ENCODE data around the gene ELK3.

ELK3 gene

DNA sequence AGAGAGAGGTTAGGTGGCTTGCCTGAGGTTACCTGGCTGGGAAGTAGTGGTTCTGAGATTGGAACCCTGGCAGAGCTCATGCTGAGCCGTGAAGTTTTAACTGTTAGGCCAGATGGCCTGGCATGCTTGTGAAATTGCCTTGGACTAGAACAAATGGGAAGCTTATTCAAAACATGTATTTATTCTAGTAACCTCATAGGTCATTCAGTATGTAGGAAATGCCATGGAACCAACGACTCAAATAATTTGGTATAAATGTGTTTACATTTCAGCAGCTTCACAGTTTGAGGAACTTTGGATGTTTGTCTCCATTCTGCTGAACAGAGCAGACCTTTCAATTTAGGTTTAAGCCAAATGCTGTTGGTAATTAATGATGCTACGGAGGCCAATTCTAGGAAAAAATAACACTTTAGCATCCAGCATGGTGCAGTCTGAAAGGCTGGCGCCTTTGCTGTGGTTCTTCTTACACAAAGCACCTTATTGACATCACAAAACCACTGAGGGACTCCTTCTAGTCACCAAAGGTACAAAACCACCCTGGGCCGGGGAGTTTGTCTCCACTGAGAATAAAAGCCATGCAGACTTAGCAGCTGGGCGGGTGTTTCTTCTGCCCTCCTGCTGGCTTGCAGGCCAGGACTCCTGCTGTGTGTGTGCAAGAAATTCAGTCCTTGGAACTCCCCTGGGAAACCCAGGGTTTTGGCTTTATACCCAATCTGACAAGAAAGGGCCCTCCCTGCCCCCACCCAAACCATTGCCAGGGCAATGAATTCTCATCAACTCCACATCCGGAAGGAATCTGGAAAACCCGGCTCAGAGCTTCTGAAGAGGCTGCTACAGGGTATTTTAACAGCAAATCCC lies 64.2 kb downstream of the ELK3 start:
- DNase-seq (ENCODE audit: low spot score), result no peak

DNA sequence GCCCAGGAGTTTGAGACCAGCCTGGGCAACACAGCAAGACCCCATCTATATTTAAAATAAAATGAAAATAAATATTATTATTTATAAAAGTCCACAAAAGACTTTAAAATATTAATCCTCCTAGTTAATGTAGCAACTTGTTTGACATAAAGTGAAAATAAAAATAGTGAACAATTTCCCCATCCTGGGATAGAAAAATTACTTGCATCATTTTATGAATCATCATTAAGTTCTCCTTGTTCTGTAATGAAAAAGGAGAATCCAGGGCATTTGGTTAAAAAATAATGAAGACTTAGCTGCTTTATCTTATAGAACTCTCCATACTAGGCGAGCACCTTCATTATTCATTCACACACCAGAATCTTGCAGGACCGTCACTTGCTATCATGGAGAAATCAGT lies 66.1 kb downstream of the ELK3 start:
- DNase-seq (ENCODE audit: low spot score), result no peak

DNA sequence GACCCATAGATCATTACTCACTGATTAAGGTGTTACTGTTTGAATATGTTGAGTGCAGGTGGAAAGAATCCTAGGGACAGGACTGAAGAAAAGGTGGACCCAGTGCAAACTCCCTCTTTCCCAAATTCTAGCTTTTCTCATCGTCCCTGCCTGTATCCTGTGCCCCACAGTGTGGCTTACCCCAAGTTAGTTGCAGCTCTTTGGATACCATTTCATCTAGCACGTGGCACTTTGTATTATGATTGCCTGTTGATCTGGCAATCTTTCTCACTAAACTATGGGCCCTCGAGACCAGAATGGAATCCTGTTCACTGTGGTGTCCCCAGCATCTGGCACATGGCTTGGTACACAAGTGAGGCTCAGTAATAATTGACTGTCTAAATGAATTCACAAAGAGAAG lies 66.5 kb downstream of the ELK3 start:
- DNase-seq (ENCODE audit: low spot score), result no peak

DNA sequence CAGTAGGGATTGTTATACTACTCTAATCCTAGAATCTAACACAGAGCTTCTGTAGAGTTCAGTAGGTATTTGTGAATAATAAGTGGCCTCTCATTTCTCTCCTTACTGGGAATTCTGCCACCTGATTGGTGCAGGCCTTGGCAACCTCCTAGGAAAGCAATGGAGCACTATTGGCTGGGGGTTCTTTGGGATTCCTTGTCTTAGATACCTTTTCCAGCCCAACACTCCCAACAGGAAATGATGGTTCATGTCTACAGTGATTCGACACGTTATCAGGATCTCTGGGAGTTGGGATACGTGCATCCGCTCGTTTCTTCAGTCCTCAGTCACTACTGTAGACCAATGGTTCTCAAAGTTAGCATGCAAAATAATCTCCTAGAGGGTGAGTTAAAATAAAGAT lies 67.4 kb downstream of the ELK3 start:
- DNase-seq (ENCODE audit: low spot score), result no peak

DNA sequence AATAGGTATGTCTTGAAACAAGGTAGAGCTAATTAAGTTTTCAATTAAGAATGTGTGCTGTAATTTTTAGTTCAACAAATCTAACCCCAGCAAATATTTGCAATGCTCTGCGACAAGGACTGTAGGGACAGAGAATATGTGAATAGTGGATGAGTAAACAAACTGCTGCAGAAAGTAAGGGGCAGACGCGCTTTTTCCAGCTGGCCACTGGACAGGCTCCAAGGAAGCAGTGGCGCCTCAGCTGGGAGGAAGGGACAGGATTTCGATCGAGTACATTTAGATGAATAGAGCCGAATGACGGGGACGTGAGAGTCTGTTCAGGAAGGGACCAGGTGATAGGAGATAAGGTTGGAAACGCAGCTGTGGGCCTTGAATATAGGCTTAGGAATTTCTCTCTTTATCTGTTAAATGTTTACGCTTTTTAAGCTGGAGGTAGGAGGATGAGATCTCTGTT lies 69.3 kb downstream of the ELK3 start:
- no peak for DNase-seq (ENCODE audit: low spot score)

DNA sequence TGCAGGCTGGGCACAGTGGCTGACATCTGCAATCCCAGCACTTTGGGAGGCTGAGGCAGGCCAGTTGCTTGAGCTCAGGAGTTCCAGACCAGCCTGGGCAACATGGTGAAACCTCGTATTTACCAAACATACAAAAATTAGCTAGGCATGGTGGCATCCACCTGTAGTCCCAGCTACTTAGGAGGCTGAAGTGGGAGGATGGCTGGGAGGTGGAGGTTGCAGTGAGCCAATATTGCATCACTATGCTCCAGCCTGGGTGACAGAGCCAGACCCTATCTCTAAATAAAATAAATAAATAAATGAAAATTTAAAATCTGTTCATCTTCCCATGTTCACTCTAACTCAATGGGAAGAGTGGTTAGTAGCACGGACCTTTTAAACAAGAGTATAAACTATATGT lies 71.2 kb downstream of the ELK3 start:
- DNase-seq (ENCODE audit: low spot score), result no peak

DNA sequence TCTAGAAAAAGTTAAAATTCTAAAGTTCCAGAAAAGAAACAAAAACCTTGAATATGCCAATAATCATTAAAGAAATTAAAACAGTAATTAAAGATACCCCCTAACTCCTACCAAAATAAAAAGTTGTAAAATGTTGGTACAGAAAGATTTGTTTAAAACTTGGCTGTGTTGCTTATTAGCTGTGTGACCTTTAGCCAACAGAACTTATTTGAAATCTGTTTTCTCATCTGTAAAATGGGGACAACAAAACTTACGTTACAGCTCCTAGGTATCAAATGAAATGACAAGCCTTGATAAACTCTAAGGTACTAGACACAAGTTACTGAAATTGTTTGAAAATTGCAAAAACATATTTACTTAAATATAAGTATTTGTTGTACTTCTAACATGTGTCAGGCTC lies 71.7 kb downstream of the ELK3 start:
- no peak for DNase-seq (ENCODE audit: low spot score)

DNA sequence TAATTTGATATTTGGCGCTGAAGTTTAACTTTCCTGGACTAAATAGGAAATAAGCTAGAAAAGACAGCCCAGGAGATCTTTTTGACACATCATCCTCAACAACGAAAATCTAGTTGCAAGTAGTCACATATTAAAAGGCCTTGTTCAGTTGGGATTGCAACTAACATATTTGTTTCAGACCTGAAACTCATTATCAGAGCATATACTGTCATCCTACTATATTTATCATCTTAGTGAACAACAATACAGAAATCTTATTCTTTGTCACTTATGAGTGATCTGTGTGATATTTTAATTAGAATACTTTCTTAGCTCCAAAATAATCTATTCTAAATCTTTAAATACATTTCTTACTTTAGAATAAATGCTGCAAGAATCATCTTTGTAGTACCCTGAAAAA lies 72.1 kb downstream of the ELK3 start:
- no peak for DNase-seq (ENCODE audit: low spot score)

DNA sequence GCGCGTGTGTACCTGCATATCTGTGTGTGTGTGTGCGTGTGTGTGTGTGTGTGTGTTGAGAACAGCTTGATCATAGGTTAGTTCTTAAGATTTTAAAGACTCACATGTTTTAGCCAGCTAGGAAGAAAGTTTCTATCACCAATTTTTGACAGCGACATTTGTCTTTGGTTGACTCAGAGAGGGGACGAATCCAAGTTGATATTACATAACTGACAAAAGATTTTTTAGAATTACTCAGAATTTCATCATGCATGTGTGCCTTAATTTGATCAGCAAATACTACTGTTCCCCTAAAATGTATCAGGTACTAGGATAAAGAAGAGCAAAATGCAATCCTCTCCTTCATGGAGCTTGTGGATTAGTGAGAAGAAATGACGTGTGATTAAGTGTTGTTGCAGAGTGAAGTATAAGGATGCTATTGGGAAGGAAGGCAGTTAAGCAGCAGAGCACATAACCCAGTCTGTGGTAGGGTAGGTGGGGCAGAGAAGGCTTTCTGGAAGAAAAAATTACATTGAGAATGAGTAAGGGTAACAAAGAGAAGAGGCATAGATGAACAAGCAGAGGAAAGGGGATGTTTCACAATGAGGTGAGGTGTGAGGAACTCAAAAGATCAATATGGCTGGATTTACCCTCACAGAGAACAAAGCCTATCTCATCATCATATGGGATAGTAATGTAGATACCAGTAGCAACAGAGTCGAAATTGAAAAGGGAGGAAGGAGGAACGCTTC lies 77.5 kb downstream of the ELK3 start:
- no peak for DNase-seq (ENCODE audit: low spot score)

DNA sequence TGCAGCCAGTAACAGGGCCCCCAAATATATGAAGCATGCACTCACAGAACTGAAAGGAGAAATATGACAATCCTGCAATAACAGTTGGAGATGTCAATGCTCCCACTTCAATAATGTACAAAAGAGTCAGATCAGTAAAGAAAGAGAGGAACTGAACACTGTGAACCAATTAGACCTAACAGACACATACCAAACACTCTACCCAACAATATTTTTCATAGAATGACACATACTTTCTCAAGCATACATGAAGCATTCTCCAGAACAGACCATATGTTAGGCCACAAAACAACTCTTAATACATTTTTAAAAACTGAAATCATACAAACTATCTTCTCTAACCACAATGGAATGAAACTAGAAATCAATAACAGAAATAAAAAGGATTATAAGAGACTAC lies 80.2 kb downstream of the ELK3 start:
- DNase-seq (ENCODE audit: low spot score), result no peak

DNA sequence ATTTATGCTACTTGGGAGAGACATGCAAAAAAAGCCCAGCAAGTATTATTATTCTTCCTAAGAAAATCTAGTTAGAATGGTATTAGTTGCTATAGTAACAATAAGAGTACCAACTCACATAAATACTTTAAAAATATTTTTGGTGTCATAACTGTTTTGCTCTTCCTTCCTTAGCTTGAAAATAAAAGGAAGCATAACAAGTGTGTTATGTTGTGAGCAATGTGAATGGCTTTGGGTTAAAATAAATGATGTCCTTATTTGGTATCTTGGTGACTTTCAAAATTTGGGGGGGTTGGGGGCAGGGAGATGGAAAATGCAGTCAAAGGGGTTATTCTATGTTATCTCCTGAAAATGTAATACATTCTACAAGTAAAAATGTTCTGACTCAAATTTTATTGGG lies 91.0 kb downstream of the ELK3 start:
- DNase-seq (ENCODE audit: low spot score), result no peak

DNA sequence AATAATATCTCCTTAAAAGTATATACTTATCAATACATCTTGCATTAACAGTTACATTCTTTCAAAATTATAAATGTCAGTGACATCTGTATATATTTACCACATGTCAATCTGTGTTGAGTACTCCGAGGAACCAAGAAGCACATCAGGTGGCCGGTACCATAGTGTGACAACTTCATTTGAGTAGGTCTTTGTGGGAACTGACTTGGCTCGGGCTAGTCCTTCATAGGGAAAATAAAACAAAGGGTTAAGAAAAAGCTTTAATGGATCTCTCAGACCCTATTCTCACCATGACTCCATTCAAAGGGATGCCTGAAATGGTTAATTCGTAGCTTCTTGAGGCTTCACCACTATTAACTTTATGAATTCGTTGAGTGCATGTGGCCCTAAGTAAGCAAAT lies 94.9 kb downstream of the ELK3 start:
- no peak for DNase-seq (ENCODE audit: low spot score)

DNA sequence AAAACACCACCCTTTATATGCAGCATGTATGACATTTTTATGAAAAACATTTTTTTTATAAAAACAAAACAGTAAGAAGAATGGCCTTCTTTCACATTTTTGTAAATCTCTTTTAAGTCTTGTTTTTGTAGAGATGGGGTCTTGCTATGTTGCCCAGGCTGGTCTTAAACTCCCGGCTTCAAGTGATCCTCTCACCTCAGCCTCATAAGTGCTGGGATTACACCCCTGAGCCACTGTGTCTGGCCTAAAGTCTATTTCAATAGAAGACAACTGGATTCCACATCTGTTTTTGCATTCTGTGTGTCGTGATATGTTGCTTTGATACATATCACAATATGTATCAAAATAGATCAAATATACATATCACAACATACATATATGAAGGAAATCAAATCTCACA lies 98.9 kb downstream of the ELK3 start:
- no peak for DNase-seq (ENCODE audit: low spot score)

DNA sequence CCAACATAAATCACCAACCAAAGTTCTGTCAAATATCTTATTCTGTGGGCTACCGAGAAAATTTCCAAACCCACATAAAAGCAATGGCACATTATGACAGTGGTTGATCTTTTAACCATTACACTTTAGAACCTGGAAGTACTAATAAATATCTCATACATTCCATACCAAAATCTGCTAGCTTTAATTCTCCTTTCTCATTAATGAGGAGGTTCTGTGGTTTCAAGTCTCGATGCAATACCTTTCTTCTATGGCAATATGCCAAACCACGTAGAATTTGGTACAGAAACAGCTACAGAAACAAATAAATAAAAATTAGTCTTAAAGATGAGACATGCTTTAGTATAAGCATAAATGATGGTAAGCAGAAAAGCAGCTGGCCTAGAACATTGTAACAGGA lies 100.7 kb downstream of the ELK3 start:
- no peak for DNase-seq (ENCODE audit: low spot score)

DNA sequence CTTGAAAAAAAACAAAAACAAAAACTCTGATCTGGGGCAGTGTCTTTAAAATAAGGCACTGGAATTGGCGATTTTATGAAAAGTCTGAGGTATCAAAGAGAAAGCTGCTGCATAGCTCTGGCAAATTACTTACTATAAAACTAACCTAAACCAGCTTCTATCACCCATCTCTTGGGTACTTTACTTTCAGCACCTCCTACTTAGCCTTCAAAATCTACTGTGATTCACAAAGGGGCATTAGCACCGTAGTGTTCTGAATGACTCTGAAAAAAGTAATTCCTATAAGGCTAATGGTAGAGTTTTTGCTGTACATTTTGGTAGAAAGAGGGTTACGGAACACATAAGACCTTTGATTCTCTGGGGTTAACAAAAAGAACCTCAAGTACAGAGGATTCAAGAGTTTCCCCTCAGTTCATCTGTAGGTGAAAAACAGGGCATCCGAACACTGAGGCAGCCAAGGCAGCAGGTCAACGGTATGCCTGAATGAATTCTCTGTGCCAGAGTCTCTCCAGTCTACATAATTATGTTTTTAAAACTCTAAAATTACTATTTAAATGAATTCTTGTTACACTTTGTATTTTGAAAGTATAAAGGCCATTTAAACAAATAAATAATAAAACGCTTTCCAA lies 101.5 kb downstream of the ELK3 start:
- DNase-seq (ENCODE audit: low spot score), result no peak

DNA sequence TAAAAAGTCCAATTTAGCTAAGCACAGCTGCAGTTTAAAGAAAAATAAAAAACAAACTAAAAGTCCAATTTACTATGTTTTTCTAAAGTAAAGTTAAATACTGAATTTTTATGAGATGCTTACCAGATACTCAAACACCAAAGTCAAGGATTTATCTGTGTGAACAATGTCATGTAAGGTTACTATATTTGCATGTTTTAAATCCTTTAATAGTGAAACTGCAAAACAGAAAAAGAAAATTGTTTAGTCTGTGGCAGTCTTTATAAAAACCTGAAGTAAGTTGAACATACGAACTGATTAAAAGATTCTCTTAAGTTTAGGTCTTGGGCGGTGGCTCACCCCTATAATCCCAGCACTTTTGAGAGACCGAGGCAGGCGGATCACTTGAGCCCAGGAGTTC lies 103.3 kb downstream of the ELK3 start:
- no peak for DNase-seq (ENCODE audit: low spot score)

DNA sequence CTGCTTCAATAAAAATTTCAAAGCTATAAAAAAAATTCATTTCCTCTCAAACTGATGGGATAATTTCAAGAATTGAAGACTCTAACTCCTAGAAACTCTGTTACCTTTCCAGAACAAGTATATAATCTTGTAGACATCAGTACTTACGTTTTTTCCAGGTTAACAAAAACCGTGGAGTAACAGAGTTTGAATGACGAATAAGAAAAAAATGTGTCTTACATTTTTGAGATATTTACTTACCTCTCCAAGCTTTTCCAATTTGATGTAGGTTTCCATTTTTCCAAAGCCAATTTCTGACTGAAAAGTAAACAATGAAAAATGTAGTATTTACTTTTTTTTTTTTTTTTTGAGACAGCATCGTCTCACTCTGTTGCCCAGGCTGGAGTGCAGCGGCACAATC lies 105.9 kb downstream of the ELK3 start:
- no peak for DNase-seq (ENCODE audit: low spot score)

DNA sequence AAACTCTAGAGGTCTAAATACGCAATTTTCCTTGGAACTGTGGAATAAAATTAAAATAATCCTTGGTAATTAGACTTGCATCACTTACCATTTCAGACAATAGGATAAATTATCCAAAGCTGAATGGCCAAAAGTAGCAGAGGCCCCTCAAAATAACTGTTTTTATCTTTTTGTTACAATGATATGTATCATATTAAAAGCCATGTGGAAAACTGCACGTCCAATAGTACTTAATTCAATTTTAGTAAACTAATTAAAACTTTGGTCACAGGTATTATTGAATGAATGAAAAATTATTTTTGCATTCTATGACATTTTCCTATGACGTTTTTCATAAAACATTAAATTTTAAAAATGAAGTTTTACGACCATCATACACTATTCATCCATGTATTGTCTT lies 107.6 kb downstream of the ELK3 start:
- no peak for DNase-seq (ENCODE audit: low spot score)

DNA sequence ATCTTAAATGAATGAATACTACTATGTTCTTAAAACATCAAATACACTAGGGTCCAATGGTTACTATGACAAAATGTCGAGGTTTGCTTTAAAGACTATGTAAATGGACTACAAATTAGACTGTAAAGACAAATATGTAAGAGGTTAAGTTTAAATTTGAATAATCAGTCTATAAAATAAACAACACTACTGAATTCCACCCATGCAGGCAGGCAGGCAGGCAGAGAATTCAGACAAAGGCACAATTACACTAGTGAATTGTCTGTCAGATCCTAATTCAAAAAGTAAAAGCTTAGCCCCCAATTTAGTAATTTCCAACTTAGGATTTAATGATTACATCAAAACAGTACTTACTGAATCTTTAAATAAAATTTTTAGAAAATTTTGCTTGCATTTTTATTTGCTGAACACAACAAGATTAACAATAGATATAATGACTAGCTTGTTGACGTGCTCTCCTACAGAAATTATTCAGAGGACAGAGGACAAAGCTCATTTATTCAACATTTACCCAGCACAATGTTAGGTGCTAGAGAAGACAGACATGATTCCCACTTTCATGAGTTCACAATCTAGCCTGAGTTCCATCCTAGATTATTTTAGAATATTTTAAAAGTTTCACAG lies 108.6 kb downstream of the ELK3 start:
- no peak for DNase-seq (ENCODE audit: low spot score)

DNA sequence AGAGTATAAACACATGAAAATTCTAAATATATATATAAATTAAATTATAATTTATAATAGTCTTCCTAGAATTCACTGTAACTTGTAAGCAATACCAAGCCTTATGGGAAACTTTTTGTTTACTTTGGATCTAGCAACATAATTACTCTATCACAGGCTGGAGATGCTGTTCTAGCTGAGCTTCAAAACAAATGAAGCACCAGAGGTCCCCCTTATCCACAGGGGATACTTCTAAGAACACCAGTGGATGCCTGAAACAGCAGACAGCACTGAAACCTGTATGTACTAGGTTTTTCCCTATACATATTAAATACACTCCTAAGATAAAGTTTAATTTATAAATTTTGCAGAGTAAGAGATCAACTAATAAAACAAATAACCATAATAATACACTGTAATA lies 109.5 kb downstream of the ELK3 start:
- no peak for DNase-seq (ENCODE audit: low spot score)

DNA sequence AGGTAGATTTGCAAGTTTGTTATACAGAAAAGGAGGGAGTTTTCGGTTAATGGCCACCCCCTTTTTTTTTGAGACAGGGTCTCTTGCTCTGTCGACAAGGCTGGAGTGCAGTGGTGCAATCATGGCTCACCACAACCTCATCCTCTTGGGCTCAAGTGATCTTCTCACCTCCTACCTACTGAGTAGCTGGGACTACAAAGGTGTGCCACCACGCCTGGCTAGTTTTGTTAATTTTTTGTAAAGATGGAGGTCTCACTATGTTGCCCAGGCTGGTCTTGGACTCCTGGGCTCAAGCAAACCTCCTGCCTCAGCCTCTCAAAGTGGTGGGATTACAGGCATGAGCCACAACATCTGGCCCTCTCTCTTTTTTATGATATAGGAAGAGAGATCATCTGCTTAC lies 111.5 kb downstream of the ELK3 start:
- no peak for DNase-seq (ENCODE audit: low spot score)

DNA sequence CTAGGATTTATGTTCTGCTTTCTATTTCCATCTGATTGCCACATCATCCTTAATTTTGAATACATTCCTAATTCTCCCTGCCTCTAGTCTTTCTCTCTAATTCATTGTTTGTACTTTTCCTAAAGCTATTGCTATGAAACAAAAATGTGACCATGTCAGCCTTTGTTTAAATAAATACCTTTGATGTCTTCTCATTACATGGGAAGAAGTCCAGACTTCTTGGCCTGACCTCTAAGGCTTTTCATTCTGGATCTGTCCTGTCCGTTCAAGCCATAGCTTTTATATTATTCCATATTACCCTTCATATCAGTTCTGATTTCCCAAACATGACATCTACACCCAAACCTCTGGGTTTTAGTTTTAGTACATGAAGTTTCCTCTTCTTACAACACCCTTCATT lies 114.7 kb downstream of the ELK3 start:
- no peak for DNase-seq (ENCODE audit: low spot score)

DNA sequence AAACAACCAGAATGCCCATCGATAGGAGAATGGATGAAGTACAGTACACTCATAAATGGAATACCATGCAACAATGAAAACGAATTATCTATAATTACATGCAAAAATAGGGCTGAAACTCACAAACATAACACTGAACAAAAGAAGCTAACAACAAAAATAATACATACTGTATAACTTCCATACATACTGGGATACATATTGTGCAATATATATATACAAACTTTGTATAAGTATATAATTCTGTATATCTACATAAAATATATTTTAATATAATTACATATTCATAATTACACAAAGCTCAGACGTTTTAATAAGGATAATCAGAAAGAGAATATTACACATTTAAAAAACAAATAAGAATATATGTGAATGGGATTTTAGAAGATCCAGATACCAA lies 115.9 kb downstream of the ELK3 start:
- DNase-seq (ENCODE audit: low spot score), result no peak
